Activated T-cell treated with anti-CD3 and anti-CD28 coated beads, Interleukin-2, amount 50 U/mL, for 24 hours (primary cell): ENCODE measurements around the gene OOSP2.
"Not testable (repeated sequence)": the region's sequence is repeated elsewhere in the genome, so short reads cannot be mapped to it uniquely, and the experiment has no call there.

ENCODE experiments used
- DNase-seq: peaks from one replicate; pipeline ENCODE4 v3.0.0-alpha.2; 2020
- H3K27ac Mint-ChIP-seq: 2 replicates; pipeline ENCODE4 v1.8.0; 2020; ENCODE audit warnings: mild to moderate bottlenecking, mixed read lengths
- H3K27me3 Mint-ChIP-seq: 2 replicates; pipeline ENCODE4 v1.8.0; 2020; ENCODE audit warnings: mixed read lengths
- H3K36me3 Mint-ChIP-seq: 2 replicates; pipeline ENCODE4 v1.8.0; 2020; ENCODE audit warnings: low read depth, mixed read lengths
- H3K4me1 Mint-ChIP-seq: 2 replicates; pipeline ENCODE4 v1.8.0; 2020; ENCODE audit warnings: low read depth, mixed read lengths
- H3K4me3 Mint-ChIP-seq: 2 replicates; pipeline ENCODE4 v1.8.0; 2020; ENCODE audit warnings: mild to moderate bottlenecking, moderate library complexity, mixed read lengths
- H3K9me3 Mint-ChIP-seq: 2 replicates; pipeline ENCODE4 v1.8.0; 2020; ENCODE audit warnings: mixed read lengths

Gene OOSP2

GRCh38 chr11:60059521-60060240 is 19.5 kb downstream of the OOSP2 start:
- Mint-ChIP-seq H3K27me3 (peaks cover 21% of the 10 kb centered on the region), H3K4me1 (peaks cover 1% of the 10 kb centered on the region), H3K27ac (no peak overlapping the region), H3K36me3 (no peaks in the 10 kb centered on the region), H3K4me3 (no peak overlapping the region), H3K9me3 (no peaks in the 10 kb centered on the region)
- DNase-seq = no peak

DNA sequence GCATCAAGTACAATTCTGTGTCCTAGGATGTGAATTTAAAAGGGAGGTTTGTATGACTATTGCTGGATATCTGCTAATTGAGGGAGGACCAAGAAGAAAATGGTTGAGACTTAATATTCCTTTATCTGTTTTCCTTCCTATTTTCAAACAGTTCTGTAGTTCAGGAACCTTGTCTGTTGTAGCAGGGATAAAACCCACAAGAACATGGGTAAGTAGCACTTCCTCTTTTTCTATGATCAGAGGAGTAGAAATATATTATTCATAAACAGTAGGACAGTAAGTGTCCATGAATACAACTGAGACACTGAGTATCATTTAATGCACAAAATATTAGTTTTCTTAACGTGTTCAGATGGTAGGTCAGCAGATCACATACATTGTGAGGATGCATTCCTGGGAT is 23.9 kb downstream of the OOSP2 start:
- peaks cover 1% of the 10 kb centered on the region for H3K4me1 Mint-ChIP-seq
- H3K36me3 Mint-ChIP-seq = no peaks in the 10 kb centered on the region
- no peak overlapping the region for H3K4me3 Mint-ChIP-seq
- peaks cover 5% of the 10 kb centered on the region for H3K27me3 Mint-ChIP-seq
- no peak overlapping the region for H3K27ac Mint-ChIP-seq
- DNase-seq = no peak
- H3K9me3 Mint-ChIP-seq = no peaks in the 10 kb centered on the region

DNA sequence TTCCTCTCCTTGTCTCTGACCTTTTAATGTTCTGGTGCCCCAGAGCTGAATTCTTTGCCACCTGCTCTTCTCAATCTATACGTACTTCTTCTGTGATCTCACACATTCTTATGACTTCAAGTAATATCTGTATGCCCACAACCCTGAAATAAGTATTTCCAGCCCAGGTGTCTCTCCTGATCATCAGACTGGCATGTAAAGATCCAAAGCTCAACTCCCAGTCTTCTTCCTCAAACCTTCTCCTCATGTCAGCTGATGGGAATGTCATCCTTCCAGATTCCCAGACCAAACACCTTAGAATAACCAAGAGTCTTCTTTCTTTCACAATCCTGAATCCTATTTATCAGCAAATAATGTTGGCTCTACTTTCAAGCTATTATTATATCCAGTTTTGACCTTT is 25.6 kb downstream of the OOSP2 start:
- Mint-ChIP-seq H3K4me3 (no peak overlapping the region), H3K4me1 (no peaks in the 10 kb centered on the region)

DNA sequence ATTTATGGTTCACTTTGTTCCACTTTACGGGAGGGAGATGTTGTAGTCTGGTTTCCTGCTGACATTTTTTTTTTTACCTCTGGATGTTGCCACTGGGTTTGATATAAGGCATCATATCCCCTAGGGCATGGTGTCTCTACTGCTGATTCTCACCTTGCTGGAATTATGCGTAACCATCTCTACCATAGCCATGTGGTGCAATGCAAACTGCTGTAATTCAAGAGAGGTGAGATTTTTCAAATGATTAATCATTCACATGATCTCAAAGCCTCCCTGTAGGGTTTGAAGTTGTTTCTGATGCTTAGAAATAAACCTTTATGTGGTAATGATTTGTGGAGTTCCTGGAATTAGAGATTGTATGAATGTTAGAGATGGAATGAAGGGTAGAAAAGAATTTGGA is 29.2 kb downstream of the OOSP2 start:
- Mint-ChIP-seq H3K36me3 (no peaks in the 10 kb centered on the region), H3K4me1 (no peaks in the 10 kb centered on the region), H3K27ac (no peak overlapping the region), H3K9me3 (no peaks in the 10 kb centered on the region), H3K27me3 (peaks cover 13% of the 10 kb centered on the region), H3K4me3 (no peak overlapping the region)
- no peak for DNase-seq

More for the DNA sequence above, 25.6 kb downstream of the OOSP2 start:
- Mint-ChIP-seq H3K27me3 (peaks cover 16% of the 10 kb centered on the region), H3K36me3 (no peaks in the 10 kb centered on the region), H3K9me3 (no peaks in the 10 kb centered on the region), H3K27ac (no peak overlapping the region)
- no peak for DNase-seq

GRCh38 chr11:60071644-60072043 is 31.4 kb downstream of the OOSP2 start:
- not testable (repeated sequence) for H3K4me3 Mint-ChIP-seq, H3K36me3 Mint-ChIP-seq, H3K4me1 Mint-ChIP-seq, H3K27ac Mint-ChIP-seq, DNase-seq, H3K9me3 Mint-ChIP-seq
- H3K27me3 Mint-ChIP-seq = peaks cover 18% of the 10 kb centered on the region

- no peak for DNase-seq
- H3K36me3 Mint-ChIP-seq = no peaks in the 10 kb centered on the region
- no peak overlapping the region for H3K27ac Mint-ChIP-seq
- H3K27me3 Mint-ChIP-seq = peaks cover 5% of the 10 kb centered on the region
- no peaks in the 10 kb centered on the region for H3K9me3 Mint-ChIP-seq
- H3K4me1 Mint-ChIP-seq = no peaks in the 10 kb centered on the region
- H3K4me3 Mint-ChIP-seq = no peak overlapping the region
These were observed 37.1 kb downstream of the OOSP2 start for GRCh38 chr11:60077216-60077817.

- Mint-ChIP-seq H3K27ac (no peak overlapping the region), H3K4me1 (no peaks in the 10 kb centered on the region), H3K36me3 (no peaks in the 10 kb centered on the region), H3K9me3 (no peaks in the 10 kb centered on the region), H3K27me3 (peaks cover 5% of the 10 kb centered on the region), H3K4me3 (no peak overlapping the region)
- DNase-seq = no peak
These were observed 37.8 kb downstream of the OOSP2 start for GRCh38 chr11:60077981-60078380.

DNA sequence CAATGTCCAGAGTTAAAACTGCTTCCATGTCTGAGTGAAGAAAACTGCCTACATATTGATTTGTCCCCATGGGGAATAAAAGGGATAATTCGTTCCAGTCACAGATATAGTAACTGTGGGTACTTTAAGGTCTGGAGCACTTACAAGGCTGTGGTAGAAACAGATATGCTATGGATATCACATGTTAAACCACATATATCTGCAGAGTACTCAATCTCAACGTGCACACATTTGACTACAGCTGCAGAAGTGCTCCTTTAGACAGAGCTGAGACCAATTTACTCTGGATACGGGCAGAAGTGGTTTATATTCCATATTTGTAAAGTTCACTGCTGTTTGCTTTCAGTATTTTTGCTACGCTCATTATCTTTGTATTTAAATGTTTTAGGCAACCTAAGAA is 38.5 kb downstream of the OOSP2 start:
- no peaks in the 10 kb centered on the region for H3K4me1 Mint-ChIP-seq
- H3K27ac Mint-ChIP-seq = no peak overlapping the region
- H3K4me3 Mint-ChIP-seq = no peak overlapping the region
- H3K27me3 Mint-ChIP-seq = peaks cover 5% of the 10 kb centered on the region
- DNase-seq = no peak
- H3K36me3 Mint-ChIP-seq = no peaks in the 10 kb centered on the region
- H3K9me3 Mint-ChIP-seq = no peaks in the 10 kb centered on the region

DNA sequence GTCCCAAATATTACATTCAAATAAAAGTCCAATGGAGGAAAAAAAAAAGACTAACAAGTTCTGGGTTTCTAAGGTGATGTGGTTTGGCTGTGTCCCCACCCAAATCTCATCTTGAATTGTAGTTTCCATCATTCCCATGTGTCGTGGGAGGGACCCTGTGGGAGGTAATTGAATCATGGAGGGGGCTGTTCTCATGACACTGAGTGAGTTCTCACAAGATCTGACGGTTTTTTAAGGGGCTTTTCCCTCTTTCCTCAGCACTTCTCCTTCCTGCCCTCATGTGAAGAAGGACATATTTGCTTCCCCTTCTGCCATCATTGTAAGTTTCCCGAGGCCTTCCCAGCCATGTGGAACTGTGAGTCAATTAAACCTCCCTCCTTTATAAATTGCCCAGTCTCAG is 40.3 kb downstream of the OOSP2 start:
- Mint-ChIP-seq H3K4me3 (no peak overlapping the region), H3K4me1 (no peaks in the 10 kb centered on the region), H3K9me3 (no peaks in the 10 kb centered on the region), H3K27me3 (peaks cover 18% of the 10 kb centered on the region), H3K36me3 (no peaks in the 10 kb centered on the region), H3K27ac (no peak overlapping the region)
- no peak for DNase-seq

- H3K27me3 Mint-ChIP-seq = peaks cover 37% of the 10 kb centered on the region
- H3K4me3 Mint-ChIP-seq = no peak overlapping the region
- H3K4me1 Mint-ChIP-seq = no peaks in the 10 kb centered on the region
- DNase-seq = no peak
- H3K27ac Mint-ChIP-seq = no peak overlapping the region
- no peaks in the 10 kb centered on the region for H3K9me3 Mint-ChIP-seq
- no peaks in the 10 kb centered on the region for H3K36me3 Mint-ChIP-seq
These were observed 44.5 kb downstream of the OOSP2 start for GRCh38 chr11:60084631-60085273.

DNA sequence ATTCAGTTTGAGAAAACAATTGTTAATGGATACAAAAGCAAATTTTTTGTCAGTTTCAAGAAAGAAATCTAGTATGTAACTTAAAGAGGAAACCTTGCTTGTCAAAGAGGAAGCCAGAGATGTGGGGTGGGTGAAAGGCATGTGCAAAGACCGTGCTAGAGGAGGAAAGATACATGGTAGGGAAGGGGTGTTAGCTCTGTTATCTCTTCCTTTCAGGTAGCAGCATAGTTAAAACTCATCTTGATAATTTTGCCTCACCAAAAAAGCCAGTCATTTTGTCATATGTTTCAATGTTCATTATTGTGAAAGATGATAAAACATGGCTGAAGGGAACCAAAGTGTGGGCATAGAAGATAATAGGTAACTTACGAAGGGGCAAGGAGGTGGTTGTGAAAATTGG is 45.7 kb downstream of the OOSP2 start:
- H3K27ac Mint-ChIP-seq = no peak overlapping the region
- no peaks in the 10 kb centered on the region for H3K36me3 Mint-ChIP-seq
- H3K27me3 Mint-ChIP-seq = peaks cover 38% of the 10 kb centered on the region

DNA sequence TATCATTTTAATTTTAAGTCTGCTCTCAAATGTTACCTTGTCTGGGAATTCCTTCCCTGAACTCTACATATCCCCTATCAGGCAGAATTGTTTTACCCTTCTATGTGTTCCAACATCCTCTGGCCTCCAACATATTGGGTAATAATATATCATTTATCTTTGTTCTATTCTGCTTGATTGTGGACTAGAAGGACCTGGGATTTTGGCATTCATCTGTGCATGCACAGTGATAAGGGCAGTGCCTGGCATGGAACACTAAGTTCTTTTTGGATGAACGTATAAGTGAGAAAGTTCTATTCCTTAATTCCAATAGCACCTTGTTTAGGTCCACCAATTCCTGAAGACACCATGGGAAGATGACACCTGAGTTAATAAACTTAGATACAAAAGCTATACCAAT is 47.0 kb downstream of the OOSP2 start:
- H3K4me3 Mint-ChIP-seq = no peak overlapping the region
- no peaks in the 10 kb centered on the region for H3K36me3 Mint-ChIP-seq
- H3K4me1 Mint-ChIP-seq = no peaks in the 10 kb centered on the region
- peaks cover 38% of the 10 kb centered on the region for H3K27me3 Mint-ChIP-seq
- no peak for DNase-seq
- no peaks in the 10 kb centered on the region for H3K9me3 Mint-ChIP-seq
- no peak overlapping the region for H3K27ac Mint-ChIP-seq

More for the DNA sequence above, 45.7 kb downstream of the OOSP2 start:
- Mint-ChIP-seq H3K4me1 (no peaks in the 10 kb centered on the region), H3K4me3 (no peak overlapping the region), H3K9me3 (no peaks in the 10 kb centered on the region)
- no peak for DNase-seq

GRCh38 chr11:60088364-60088763 is 48.2 kb downstream of the OOSP2 start, which contains the start of gene MS4A2:
TSS of gene MS4A2 (plus strand) at chr11:60088664. CDS start at chr11:60088766, 102 bp downstream.
- H3K4me1 Mint-ChIP-seq = no peaks in the 10 kb centered on the region
- H3K27me3 Mint-ChIP-seq = peaks cover 46% of the 10 kb centered on the region
- DNase-seq = no peak
- H3K27ac Mint-ChIP-seq = no peak within 1 kb of the TSS
- H3K4me3 Mint-ChIP-seq = no peak within 1 kb of the TSS
- no peaks in the 10 kb centered on the region for H3K9me3 Mint-ChIP-seq
- H3K36me3 Mint-ChIP-seq = no peaks in the 10 kb centered on the region

GRCh38 chr11:60095477-60096120 is 55.4 kb downstream of the OOSP2 start:
- H3K9me3 Mint-ChIP-seq = no peaks in the 10 kb centered on the region
- H3K4me3 Mint-ChIP-seq = no peak overlapping the region
- H3K27ac Mint-ChIP-seq = no peak overlapping the region
- DNase-seq = no peak
- H3K4me1 Mint-ChIP-seq = no peaks in the 10 kb centered on the region
- H3K27me3 Mint-ChIP-seq = peaks cover 21% of the 10 kb centered on the region
- no peaks in the 10 kb centered on the region for H3K36me3 Mint-ChIP-seq

GRCh38 chr11:60097189-60097588 is 57.0 kb downstream of the OOSP2 start:
- Mint-ChIP-seq H3K27me3 (peaks cover 21% of the 10 kb centered on the region), H3K4me1 (peaks cover 3% of the 10 kb centered on the region), H3K4me3 (no peak overlapping the region), H3K36me3 (no peaks in the 10 kb centered on the region), H3K27ac (no peak overlapping the region), H3K9me3 (no peaks in the 10 kb centered on the region)
- no peak for DNase-seq
